Left ventricle myocardium inferior (tissue), 1 donor: ENCODE results near the gene PLCH1. TPM values are rescaled to one million over a fixed set of nuclear protein-coding genes. Genes with fewer than 3 reads are reported as not detected.

ENCODE experiments used
- DNase-seq: peaks from one replicate; pipeline ENCODE4 v3.0.0-alpha.2; 2020
- H3K27ac ChIP-seq: fragments of 200-600 bp; replicated peaks from 2 replicates; pipeline ENCODE4 v1.8.0; 2021
- H3K27me3 ChIP-seq: fragments of 200-600 bp; 2 replicates; pipeline ENCODE4 v1.8.0; 2021; ENCODE audit warnings: low read depth
- H3K36me3 ChIP-seq: fragments of 200-600 bp; 2 replicates; pipeline ENCODE4 v1.8.0; 2021
- H3K4me1 ChIP-seq: fragments of 200-600 bp; 2 replicates; pipeline ENCODE4 v1.8.0; 2021
- H3K4me3 ChIP-seq: fragments of 200-600 bp; 2 replicates; pipeline ENCODE4 v1.8.0; 2021; ENCODE audit warnings: mild to moderate bottlenecking, moderate library complexity
- H3K9me3 ChIP-seq: fragments of 200-600 bp; replicated peaks from 2 replicates; pipeline ENCODE4 v1.8.0; 2021
- CTCF ChIP-seq: fragments of 200-600 bp; IDR thresholded peaks from 2 replicates; pipeline ENCODE4 v1.8.0; 2021; ENCODE audit warnings: antibody characterized with exemption, mild to moderate bottlenecking, borderline replicate concordance
- intact Hi-C: fragments of 100-400 bp; cut with micrococcal nuclease; formaldehyde crosslinking; loops from one replicate; pipeline ENCODE4 v1.11.0; 2022
- total RNA-seq: library from RNA; stranded (reverse); fragmentation: NEBNext Ultra II Directional; extraction: Animal tissue kit (Norgen Biotek cat#: 25700); gene quantifications from one replicate; pipeline ENCODE4 v1.2.1, GENCODE V29; 2021
- donor health status: DM: no; HTN: yes; CAD: no; lungs with severe emphysema.

The PLCH1 gene
- total RNA-seq, 1 donor from 2014 or later = 0.85 TPM

DNA sequence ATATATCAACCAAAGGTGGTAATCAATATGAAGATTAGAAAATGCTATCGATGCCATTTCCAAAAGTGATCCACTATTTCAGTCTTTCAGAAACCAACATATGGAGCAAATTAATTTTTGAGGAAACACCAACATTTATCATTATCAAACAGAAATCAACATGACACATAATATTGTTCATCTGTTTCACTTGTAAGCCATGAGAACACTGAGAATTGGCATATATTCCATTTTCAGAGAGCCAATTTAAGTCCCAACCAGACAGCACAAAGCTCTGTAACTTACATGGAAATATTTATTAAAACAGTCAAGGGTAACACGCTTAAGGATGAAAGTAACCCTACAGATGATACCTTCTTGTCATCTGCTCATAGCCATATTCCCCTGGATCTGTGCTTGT is 413.8 kb downstream of the PLCH1 start:
- intact Hi-C loops = no loop called here
- no peaks in the 10 kb centered on the region for H3K9me3 ChIP-seq
- DNase-seq = no peak

DNA sequence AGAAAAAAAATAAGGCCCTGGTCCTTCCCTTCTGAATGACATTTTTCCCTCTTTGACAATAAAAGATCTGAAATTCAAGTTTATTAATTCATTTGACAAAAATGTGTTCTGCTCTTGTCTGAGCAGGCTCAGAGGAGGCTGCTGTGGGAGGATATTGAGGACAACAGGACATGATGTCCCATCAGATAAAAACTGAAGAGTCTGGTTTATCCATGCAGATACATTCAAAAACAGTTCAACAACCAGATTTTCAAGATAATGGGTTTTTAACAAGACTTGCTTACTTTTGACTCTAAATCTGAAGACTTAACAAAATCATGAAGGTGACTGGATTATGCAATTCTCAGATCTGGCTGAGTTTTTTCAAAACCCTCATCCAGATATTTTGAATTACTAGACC is 414.5 kb downstream of the PLCH1 start:
- Histone ChIP-seq H3K9me3 (no peaks in the 10 kb centered on the region), H3K4me1 (peaks cover 7% of the 10 kb centered on the region), H3K27ac (no peak overlapping the region), H3K27me3 (no peaks in the 10 kb centered on the region), H3K36me3 (no peaks in the 10 kb centered on the region), H3K4me3 (no peak overlapping the region)
- no peak for TF ChIP-seq CTCF
- DNase-seq = no peak
- intact Hi-C loops = no loop called here

More for the DNA sequence above, 413.8 kb downstream of the PLCH1 start:
- Histone ChIP-seq H3K4me1 (peaks cover 7% of the 10 kb centered on the region), H3K27me3 (no peaks in the 10 kb centered on the region), H3K36me3 (no peaks in the 10 kb centered on the region), H3K27ac (no peak overlapping the region), H3K4me3 (no peak overlapping the region)
- no peak for TF ChIP-seq CTCF

GRCh38 chr3:155329513-155330048 is 415.3 kb downstream of the PLCH1 start:
- DNase-seq = no peak

GRCh38 chr3:155327871-155328270 is 417.0 kb downstream of the PLCH1 start:
- H3K27me3 ChIP-seq = no peaks in the 10 kb centered on the region
- no peak for TF ChIP-seq CTCF
- no peak overlapping the region for H3K27ac ChIP-seq
- no peaks in the 10 kb centered on the region for H3K9me3 ChIP-seq
- no peak for DNase-seq
- no peak overlapping the region for H3K4me3 ChIP-seq
- H3K4me1 ChIP-seq = no peaks in the 10 kb centered on the region
- H3K36me3 ChIP-seq = no peaks in the 10 kb centered on the region
- intact Hi-C loops = no loop called here

More at GRCh38 chr3:155329513-155330048, 415.3 kb downstream of the PLCH1 start:
- Histone ChIP-seq H3K36me3 (no peaks in the 10 kb centered on the region), H3K9me3 (no peaks in the 10 kb centered on the region), H3K4me1 (peaks cover under 1% of the 10 kb centered on the region), H3K4me3 (no peak overlapping the region), H3K27me3 (no peaks in the 10 kb centered on the region), H3K27ac (no peak overlapping the region)
- intact Hi-C loops = no loop called here
- TF ChIP-seq CTCF = no peak

- no peaks in the 10 kb centered on the region for H3K36me3 ChIP-seq
- H3K4me3 ChIP-seq = no peak overlapping the region
- no peaks in the 10 kb centered on the region for H3K27me3 ChIP-seq
- H3K27ac ChIP-seq = no peak overlapping the region
- DNase-seq = no peak
- H3K9me3 ChIP-seq = no peaks in the 10 kb centered on the region
- intact Hi-C loops = no loop called here
- no peaks in the 10 kb centered on the region for H3K4me1 ChIP-seq
- no peak for TF ChIP-seq CTCF
Measured at GRCh38 chr3:155327430-155327829, 417.4 kb downstream of the PLCH1 start.
